Measurements from ENCODE around the gene SPINT1.

Gene SPINT1

GRCh38 chr15:40886586-40886985, 42.7 kb downstream of the SPINT1 start:
- DNase-seq (no peak), ATAC-seq (ENCODE audit: insufficient read depth, low read depth) (no peak)
- H3K4me1 ChIP-seq (ENCODE audit: insufficient read depth, low read length), result no peaks in the 10 kb centered on the region
- no peaks in the 10 kb centered on the region for H3K36me3 ChIP-seq (ENCODE audit: insufficient read depth, low read length)
- TF ChIP-seq CTCF (IDR thresholded peaks at IDR 0.05; ENCODE audit: borderline replicate concordance, extremely low read depth, low read length, poor library complexity, severe bottlenecking), result no peak
- no peak for TF ChIP-seq EZH2 (IDR thresholded peaks at IDR 0.05; ENCODE audit: borderline replicate concordance, low read depth, low read length, severe bottlenecking)
- H2AFZ ChIP-seq (ENCODE audit: low read depth, low read length), result peak overlapping the region; percentile 52
- H3K4me2 ChIP-seq (ENCODE audit: insufficient read depth, low read length), result no peak overlapping the region
- H3K9ac ChIP-seq (ENCODE audit: low read depth, low read length), result no peak overlapping the region
- H3K9me3 ChIP-seq (ENCODE audit: insufficient read depth, low read length, severe bottlenecking), result no peaks in the 10 kb centered on the region
- no peak overlapping the region for H3K4me3 ChIP-seq (ENCODE audit: low read depth in 1 of 2, low read length in 2 of 2)
- H4K20me1 ChIP-seq (ENCODE audit: insufficient read depth, low read length), result no peaks in the 10 kb centered on the region
- no peaks in the 10 kb centered on the region for H3K27me3 ChIP-seq (ENCODE audit: insufficient read depth, low read length, poor library complexity)
- H3K79me2 ChIP-seq (ENCODE audit: insufficient read depth, low read length), result no peaks in the 10 kb centered on the region
- H3K27ac ChIP-seq (ENCODE audit: low read length), result no peak overlapping the region

- Histone ChIP-seq H3K4me3 (ENCODE audit: low read depth in 1 of 2, low read length in 2 of 2) (no peak overlapping the region), H4K20me1 (ENCODE audit: insufficient read depth, low read length) (no peaks in the 10 kb centered on the region), H3K4me2 (ENCODE audit: insufficient read depth, low read length) (no peak overlapping the region), H3K27me3 (ENCODE audit: insufficient read depth, low read length, poor library complexity) (no peaks in the 10 kb centered on the region), H3K9ac (ENCODE audit: low read depth, low read length) (no peak overlapping the region), H3K9me3 (ENCODE audit: insufficient read depth, low read length, severe bottlenecking) (no peaks in the 10 kb centered on the region), H3K79me2 (ENCODE audit: insufficient read depth, low read length) (no peaks in the 10 kb centered on the region), H3K4me1 (ENCODE audit: insufficient read depth, low read length) (peaks cover 9% of the 10 kb centered on the region), H2AFZ (ENCODE audit: low read depth, low read length) (no peak overlapping the region), H3K27ac (ENCODE audit: low read length) (no peak overlapping the region), H3K36me3 (ENCODE audit: insufficient read depth, low read length) (no peaks in the 10 kb centered on the region)
- DNase-seq (no peak), ATAC-seq (ENCODE audit: insufficient read depth, low read depth) (no peak)
- TF ChIP-seq EZH2 (IDR thresholded peaks at IDR 0.05; ENCODE audit: borderline replicate concordance, low read depth, low read length, severe bottlenecking) (no peak), CTCF (IDR thresholded peaks at IDR 0.05; ENCODE audit: borderline replicate concordance, extremely low read depth, low read length, poor library complexity, severe bottlenecking) (no peak)
These were observed 45.3 kb downstream of the SPINT1 start for GRCh38 chr15:40889112-40889511.

GRCh38 chr15:40891138-40891537, 47.3 kb downstream of the SPINT1 start:
- peaks cover 6% of the 10 kb centered on the region for H4K20me1 ChIP-seq (ENCODE audit: insufficient read depth, low read length)
- H3K79me2 ChIP-seq (ENCODE audit: insufficient read depth, low read length), result peaks cover 18% of the 10 kb centered on the region
- H3K4me3 ChIP-seq (ENCODE audit: low read depth in 1 of 2, low read length in 2 of 2), result no peak overlapping the region
- ATAC-seq (ENCODE audit: insufficient read depth, low read depth) (no peak), DNase-seq (no peak)
- no peak overlapping the region for H3K4me2 ChIP-seq (ENCODE audit: insufficient read depth, low read length)
- H3K9ac ChIP-seq (ENCODE audit: low read depth, low read length), result no peak overlapping the region
- TF ChIP-seq EZH2 (IDR thresholded peaks at IDR 0.05; ENCODE audit: borderline replicate concordance, low read depth, low read length, severe bottlenecking) (no peak), CTCF (IDR thresholded peaks at IDR 0.05; ENCODE audit: borderline replicate concordance, extremely low read depth, low read length, poor library complexity, severe bottlenecking) (no peak)
- peaks cover 22% of the 10 kb centered on the region for H3K4me1 ChIP-seq (ENCODE audit: insufficient read depth, low read length)
- no peak overlapping the region for H2AFZ ChIP-seq (ENCODE audit: low read depth, low read length)
- H3K27ac ChIP-seq (ENCODE audit: low read length), result no peak overlapping the region
- no peaks in the 10 kb centered on the region for H3K9me3 ChIP-seq (ENCODE audit: insufficient read depth, low read length, severe bottlenecking)
- peaks cover 7% of the 10 kb centered on the region for H3K36me3 ChIP-seq (ENCODE audit: insufficient read depth, low read length)
- H3K27me3 ChIP-seq (ENCODE audit: insufficient read depth, low read length, poor library complexity), result no peaks in the 10 kb centered on the region

Measured in DND-41 (cell line).